Superior temporal gyrus (tissue), 1 donor: ENCODE measurements around the gene SLC9A7.
A peak's percentile ranks its signal among the peaks of the same experiment; 100 is the strongest.
"Not testable (repeated sequence)": the region's sequence is repeated elsewhere in the genome, so short reads cannot be mapped to it uniquely, and the experiment has no call there.

Experiments
- DNase-seq: peaks from one replicate; pipeline ENCODE4 v3.0.0-alpha.2; 2016; ENCODE audit errors: extremely low spot score

The SLC9A7 gene

DNA sequence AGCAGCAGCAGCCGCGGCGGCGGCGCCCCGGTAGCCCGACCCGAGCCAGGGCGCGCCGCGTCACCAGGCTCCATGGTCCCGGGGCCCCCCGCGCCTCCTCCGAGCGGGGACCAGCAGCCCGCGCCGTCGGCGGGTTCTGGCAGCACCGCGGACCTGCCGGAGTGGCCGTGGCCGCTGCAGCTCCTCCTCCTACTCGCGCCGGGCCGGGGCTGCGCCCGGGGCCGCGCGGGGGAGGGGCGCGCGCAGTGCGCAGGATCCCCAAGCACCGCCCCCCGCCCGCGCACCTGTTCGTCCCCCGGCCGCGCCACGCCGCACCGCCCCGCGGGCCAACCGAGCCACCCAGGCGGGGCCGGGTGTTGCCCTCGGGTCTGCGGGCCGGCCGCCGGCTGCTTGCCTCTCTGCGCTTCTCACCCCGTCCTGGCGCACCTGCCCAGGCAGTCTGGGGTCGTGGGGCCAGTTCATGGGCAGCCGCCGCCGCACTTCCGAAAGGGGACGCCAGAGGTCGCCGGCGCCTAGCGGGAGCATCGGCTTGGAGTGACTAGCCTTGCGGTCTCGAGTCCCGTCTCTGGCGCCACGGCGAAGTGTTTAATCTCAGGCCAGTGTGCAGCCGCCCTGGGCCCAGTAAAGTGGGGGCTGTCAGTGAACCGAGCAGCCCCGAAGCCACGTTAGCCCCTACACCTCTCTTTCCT, at the start of gene SLC9A7:
TSS of gene SLC9A7 (minus strand) at position 163 of the 689 bp plus-strand sequence. CDS start at position 74, 89 bp downstream.
- peak; percentile 25 for DNase-seq

DNA sequence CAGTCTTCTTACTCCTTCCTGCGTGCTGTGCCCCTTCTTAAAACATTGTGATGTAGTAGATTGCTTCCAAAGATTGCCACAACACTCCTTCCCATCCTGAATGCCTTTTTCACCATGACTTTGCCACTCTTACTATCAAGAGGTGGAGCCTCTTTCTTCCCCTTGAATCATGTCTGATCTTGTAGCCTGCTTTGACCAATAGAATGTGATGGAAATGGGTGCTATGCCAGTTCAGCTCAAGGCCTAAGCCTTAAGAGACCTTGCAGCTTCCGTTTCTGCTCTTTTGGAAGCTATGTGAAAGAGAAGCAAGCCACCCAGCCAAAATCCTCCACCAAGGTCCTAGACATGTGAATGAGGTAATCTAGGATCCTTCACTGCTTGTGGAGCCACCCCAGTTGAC, 46.4 kb upstream of the SLC9A7 start:
- DNase-seq = no peak

DNA sequence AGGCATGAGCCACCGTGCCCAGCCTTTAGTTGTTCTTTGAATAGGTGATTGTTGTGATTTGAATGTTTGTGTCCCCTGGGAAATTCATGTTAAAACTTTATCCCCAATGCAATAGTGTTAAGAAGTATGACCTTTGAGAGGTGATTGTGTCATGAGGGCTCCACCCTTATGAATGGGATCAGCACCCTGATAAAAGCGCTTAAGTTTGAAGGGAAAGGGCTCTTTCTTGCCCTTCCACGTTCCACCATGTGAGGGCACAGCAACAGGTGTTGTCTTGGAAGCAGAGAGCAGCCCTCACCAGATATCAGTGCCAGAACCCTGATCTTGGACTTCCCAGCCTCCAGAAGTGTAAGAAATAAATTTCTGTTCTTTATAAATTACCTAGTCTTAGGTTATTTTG, 44.2 kb upstream of the SLC9A7 start:
- DNase-seq = no peak

DNA sequence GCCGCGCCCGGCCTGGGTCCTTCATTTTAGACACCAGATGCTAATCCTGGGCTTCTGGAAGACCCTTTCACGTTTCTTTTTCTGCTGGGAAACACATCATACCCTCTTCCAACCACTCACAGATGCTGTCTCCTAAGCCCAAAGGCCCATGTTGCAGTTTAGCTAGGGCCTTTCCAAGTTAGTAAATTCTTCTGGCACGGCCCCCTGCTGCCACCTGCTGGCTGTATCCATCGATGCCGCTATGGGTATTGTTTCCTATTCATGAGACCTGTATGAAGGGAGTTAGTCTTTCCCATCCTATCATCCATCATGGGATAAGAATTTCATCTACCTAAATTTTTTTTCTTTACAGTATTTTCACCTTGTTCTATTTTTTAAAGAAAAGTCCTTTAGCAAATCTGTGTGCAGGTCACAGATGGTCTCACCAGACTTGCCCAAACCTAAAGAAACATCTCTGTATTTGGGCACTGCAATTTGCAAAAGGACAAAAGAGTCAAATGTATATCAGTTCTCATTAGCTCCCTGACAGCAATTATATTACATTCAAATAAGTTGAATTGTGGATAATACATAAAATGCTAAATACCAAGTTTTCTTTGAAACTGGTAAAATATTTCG, 37.8 kb upstream of the SLC9A7 start:
- peak; percentile 75 for DNase-seq

DNA sequence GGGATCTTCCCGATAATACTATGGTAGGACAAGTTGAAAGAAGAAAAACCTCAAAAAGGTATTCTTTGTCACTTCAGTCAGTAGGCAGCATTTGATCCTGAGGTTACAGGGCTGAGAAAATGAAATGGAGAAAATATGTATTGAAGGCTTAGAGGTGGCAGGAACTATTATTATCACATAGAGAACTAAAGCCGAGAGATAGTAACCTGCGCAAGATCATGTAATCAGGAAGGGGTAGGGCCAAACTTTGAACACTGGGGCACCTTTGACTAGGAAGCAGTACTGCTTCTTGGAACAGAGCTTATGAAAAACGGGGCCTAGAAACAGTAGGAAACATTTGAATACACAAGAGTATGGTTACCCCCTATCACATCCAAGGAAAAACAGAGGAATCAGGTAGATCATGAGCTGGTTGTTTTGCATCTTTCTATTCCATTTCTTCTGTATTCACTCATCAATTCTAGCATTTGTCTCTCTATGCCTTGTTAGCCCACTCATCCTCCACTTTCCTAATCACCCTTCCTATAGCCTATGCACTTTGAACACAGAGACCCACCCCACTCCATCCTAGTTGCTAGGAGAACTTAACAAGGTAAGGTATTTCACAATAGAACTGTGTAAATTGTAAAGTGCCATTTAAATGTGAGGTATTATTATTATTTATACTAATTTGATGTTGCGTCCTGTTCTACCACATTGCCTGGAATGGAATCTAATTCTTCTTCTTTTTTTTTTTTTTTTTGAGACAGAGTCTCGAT, 34.6 kb upstream of the SLC9A7 start:
- DNase-seq = no peak

DNA sequence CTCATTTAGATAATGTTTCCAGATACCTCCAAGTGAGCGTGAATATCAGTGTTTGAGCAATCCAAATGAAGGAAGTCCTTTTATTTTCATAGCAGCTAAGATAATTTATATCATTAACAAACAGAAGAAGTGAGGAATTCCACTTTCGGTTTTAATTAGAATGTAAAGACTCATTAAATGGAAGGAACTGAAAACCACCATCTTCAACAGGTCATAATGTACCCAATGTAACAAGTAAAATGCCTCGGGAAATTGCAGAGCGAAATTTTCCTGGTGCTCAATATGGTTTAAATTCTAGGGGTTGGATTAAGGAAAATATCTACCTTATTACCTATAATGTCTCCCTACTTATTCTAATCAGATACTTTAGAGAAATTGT, 33.9 kb upstream of the SLC9A7 start:
- no peak for DNase-seq

DNA sequence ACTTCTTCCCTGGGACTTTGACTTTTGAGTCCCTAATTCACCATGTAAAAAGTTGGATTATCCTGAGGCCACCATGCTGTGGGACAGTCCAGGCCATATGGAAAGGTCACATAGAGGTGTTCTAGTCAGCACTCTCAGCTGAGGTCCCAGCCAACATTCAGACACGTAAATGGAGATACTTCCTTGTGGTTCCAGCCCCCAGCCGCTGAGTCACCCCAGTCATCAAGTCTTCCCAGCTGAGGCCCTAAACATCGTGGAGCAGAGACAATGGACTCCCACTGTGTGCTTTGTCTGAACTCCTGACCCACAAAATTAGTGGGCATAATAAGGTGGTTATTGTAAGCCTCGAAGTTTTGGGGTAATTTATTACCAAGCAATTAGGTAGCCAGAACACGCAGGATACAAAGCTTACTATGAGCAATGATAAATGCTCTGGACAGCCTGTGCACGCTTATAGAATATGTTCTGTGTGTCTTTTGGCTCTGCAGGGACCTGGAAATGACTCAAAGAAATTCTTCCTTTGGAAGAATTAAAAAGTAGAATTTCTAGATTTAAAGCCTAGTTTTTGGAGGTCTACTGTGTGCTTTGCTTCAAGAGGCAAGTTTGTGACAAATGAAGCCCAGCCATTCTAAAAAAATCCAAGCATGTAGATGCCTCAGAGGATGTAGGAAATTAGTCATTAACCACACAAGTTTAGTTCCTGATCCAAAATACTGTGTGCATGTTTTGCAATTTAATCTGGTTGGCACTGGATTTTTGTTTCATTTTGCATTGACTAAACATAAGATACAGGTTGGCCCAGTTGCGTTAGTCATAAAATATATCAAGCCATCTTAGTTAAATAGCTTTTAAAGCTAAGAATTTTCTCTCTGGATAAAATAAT, 33.2 kb upstream of the SLC9A7 start:
- DNase-seq = no peak

DNA sequence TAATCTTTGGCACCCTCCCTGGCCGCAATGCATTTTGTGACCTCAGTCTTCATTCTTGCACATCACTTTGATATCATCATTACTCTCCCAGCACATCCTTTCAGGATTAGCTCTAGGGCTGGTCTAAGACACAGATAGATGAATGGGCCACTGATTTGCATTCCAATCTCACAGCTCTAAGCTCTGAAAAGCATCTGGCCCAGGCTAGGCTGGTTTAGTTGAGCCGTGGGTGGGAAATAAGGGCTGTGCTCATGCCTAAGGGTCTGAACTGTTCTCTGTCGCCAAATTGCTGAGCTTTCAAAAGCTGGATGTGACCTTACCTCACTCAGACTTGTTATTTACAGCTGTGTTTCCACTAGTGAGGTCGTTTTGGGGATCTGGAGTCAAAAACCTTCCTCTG, 30.0 kb upstream of the SLC9A7 start:
- DNase-seq = no peak

DNA sequence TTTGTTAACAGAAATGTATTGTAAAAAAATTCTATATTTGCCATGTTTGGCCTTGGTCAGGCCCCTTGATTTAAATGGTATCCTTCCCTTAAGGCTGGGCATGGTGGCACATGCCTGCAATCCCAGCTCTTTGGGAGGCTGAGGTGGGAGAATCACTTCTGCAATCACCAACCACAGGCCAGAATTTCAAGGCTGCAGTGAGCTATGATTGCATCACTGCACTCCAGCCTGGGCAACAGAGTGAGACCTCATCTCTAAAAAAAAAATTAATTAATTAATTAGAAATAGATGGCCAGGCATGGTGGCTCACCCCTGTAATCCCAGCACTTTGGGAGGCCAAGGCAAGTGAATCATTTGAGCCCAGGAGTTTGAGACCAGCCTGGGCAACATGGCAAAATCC, 25.5 kb upstream of the SLC9A7 start:
- DNase-seq = not testable (repeated sequence)

DNA sequence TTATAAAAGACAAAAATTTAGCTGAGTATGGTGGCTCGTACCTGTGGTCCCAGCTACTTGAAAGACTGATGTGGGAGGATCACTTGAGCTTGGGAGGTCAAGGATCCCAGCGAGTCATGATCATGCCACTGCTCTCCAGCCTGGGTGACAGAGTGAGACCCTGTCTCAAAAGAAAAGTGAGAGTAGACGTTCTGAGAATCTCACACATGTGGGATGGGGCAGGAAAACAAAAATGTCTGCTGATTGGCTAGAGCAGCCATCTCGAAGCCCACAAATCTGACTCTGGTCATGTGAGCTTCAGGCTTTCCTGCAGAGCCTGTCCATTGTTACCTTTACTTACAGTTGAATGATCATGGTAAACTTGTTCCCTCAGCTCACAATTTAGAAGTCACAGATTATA, 23.1 kb upstream of the SLC9A7 start:
- DNase-seq = no peak

DNA sequence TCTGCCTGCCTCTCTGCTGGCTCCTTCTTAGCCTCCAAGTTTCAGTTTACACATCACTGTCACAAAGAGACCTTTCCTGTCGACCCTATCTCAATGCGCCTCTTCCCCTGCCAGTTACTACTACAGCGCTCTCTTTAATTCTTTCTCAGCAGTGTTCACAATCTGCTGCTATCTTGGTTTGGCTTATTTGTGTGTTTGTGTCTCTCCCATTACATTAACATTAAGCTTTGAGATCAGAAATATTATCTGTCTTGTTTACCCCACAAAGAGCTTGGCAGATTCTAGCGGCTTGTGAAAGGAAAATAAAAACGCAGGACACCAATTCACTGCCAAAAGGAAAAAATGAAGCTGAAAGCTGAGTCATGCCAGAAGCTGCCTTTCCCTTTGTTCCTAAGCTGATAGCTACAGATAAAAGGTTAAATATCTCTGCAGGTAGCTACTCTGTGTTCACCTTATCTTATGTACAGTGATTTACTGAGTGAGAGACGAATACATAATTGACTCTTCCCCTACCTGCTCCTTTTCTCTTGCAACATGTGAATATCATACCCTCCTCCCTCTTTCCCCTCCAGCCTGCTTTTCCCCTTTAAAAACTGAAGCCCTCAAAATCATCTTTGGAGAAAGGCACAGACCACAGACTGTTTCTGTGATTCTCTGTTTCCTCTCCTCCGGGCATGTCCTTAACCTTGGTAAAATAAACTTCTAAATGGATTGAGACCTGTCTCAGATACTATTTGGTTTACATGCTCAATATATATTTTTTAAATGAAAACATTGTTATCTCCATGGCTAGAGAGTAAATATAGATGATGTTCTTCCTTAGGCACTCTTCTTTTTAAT, 19.3 kb upstream of the SLC9A7 start:
- no peak for DNase-seq

DNA sequence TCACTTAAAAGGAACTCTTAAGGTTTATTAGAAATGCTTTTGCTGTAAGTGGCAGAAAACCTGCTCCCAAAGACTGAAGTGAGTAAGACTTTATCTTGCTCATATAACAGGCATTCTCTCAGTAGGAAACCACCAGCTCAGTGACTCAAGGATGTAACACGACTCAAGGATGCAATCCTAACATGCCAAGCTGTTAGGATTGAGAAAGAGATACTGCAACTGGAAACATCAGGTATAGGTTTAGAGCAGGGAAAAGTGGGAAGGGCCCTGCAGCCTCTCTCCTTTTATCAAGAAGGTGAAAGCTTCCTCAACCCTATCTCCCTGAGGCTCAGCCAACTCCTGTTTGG, 11.9 kb upstream of the SLC9A7 start:
- no peak for DNase-seq

DNA sequence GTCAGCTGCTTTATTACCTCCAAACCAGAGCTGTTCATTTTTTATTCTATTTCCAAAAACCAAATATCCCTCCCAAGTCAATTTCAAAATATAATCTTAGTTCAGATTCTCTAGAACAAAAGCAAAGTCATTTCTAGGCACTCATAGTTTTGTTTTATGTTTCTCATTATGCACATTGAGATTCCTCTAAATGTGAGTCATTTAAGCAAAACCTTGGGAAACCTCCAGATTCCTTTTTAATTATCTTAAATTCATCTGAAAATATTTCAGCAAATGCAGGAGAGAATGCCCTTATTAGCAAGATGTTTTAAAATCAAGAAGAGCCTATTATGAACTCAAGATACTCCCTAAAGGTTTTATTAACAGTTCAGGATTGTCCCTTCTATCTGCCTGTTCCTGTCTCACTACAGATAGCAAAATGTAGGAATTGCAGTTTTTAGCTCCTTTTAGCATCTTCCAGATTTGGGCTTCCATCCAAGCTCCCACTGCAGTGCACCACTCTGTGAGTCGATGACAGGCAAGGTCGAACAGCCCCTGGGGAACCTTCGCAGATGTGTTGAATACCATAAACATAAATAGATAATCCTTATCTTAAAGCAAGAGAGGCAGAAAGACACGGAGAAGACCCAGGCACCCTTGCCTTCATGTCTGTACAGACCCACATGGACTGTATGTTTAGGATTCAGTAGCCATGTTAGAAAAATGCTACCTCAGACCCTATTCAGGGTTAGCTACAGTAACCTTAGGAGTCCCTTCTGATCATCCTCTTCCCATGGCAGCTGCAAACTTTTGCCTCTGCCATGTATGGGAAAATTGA, 11.3 kb upstream of the SLC9A7 start:
- DNase-seq = no peak

DNA sequence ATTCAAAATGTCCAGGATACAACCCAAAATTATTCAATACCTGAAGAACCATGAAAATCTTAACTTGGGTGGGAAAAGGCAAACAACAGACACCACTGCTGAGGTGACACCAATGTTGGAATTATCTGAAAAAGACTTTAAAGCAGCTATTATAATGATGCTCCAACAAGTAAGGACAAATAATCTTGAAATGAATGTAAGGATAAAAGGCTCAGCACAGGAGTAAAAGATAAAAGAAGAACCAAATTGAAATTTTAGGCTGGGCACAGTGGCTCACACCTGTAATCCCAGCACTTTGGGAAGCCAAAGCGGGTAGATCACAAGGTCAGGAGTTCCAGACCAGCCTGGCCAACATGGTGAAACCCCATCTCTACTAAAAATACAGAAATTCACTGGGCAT, 4.0 kb upstream of the SLC9A7 start:
- DNase-seq = no peak

DNA sequence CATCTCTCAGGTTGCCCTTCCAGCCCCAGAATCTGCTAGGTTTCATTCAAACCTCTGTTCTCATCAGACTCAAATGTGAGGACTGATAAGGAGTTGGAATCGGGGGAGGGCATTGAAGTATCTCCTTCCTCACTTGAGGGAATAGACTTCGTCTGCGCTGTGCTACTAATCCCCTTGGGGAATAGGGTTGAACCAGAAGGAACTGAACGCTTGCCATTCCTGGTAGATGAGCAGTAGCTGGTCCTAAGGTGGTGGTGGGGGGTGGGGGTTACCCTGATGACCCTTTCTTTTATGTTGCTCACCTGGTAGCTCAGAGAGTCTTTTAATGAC, 692 bp upstream of the SLC9A7 start:
- DNase-seq = no peak

DNA sequence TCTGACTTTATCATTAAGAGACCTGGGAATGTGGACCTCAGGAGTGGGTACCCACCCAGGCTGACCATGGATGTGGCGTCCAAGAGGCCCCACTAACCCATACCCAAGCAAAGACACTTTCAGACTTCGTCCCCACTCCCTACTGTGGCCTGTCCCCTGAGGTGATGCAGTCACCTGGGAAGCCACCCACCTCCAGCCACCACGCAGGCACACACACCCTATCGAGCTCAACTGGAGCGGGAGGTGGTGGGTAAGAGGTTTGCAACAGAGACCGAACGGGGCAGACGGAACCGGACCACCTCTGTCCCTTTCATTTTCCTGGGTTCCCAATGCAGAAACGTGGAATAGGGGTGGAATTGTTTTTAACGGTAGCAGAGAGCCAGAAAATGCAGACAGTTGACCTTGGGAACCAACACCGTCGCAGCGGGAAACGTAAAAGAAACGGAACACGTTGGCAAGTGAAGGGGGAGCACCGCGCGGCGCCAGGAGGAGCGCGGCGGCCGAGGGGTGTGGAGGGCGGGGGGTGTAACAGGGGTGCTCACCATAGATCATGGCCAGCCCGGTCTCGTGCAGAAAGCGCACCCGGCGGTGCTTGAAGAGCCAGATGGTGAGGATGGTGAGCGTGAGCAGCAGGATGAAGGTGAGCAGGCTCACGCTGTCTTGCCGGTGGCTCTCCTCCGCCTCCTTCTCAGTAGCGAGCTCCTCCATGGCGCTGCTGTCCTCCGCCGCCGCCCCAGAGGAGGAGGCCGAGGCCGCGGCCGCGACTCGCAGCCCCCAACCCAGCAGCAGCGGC, 559 bp downstream of the SLC9A7 start:
- no peak for DNase-seq

DNA sequence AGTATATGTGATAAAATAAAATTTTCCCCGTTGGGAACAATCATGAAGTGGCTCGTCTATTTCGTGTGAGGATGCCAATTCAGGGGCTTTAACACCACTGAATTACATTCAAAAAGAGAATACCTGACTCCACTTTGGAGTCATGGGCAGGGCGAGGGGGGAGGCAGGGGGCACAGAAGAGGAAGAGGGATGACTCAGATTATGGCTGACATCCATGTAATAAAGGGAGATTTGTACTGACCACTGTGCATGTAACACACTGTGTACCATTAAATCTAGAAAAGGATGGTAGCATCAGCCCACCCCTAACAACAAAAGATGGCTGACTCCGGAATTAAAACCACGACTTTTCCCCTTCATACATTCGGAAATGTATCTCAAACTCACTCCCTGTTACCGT, 1.3 kb downstream of the SLC9A7 start:
- DNase-seq = peak; percentile 7

DNA sequence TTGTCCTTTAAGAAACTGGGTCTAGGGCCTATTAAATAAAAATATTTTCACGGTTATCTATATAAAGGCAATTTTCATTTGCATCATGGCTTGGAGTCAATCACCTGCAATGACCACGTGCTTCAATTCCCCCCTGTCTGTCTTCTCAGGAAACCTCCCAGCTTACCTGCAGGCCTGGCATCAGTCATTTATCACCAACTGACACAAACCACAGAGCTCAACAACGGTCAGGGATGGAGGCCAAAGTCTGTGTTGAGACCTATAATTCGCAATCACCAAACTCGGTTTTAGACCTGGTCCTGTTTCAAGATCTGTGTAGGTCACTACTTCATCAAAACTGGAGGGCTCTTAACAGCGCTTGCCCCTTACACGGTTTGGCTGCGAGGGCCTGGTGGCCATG, 1.9 kb downstream of the SLC9A7 start:
- no peak for DNase-seq

DNA sequence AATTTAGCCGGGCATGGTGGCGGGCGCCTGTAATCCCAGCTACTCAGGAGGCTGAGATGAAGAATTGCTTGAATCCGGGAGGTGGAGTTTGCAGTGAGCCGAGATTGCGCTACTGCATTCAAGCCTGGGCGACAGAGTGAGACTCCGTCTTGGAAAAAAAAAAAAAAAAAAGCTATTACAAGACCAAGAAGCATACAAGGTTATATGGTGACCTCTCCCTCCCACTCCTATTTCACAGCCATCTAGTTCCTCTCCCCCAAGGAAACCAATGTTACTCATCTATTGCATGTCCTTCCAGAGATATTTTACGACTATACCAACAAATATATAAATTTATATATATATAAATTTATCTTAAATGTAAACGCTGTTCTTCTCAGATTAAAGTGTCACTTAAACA, 3.2 kb downstream of the SLC9A7 start:
- no peak for DNase-seq

DNA sequence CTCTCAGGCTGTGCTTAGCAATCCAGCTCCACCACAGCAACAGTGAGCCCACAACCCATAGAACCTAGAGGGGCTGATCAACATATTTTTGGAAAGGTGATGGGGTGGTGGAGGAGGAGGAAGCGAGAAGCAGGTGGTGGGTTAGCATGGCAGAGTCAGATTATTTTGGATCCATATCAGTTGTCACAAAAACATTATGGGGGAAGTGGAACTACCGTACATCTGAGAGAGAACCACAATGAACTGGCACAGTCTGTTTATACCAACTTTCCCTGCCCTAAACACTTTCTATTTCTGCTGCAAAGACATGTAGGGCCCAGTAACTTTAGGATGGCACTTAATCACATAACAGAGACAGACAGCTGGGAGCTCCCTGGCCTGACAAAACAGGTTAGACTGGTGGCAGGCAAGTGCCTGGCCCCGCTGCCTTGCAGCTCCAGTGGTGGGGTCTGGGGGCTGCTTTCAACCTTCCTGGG, 4.3 kb downstream of the SLC9A7 start:
- DNase-seq = no peak
